Measurements from ENCODE around the gene RAB39A. TPM values are rescaled to one million over a fixed set of nuclear protein-coding genes. Genes with fewer than 3 reads are reported as not detected.

RAB39A gene
- total and polyA plus RNA-seq, 10 of the 15 experiments (the other 5 are each of a cell fraction or from before 2014, with no cell fraction given), result 0.10 to 9.2 (median 4.9) TPM

DNA sequence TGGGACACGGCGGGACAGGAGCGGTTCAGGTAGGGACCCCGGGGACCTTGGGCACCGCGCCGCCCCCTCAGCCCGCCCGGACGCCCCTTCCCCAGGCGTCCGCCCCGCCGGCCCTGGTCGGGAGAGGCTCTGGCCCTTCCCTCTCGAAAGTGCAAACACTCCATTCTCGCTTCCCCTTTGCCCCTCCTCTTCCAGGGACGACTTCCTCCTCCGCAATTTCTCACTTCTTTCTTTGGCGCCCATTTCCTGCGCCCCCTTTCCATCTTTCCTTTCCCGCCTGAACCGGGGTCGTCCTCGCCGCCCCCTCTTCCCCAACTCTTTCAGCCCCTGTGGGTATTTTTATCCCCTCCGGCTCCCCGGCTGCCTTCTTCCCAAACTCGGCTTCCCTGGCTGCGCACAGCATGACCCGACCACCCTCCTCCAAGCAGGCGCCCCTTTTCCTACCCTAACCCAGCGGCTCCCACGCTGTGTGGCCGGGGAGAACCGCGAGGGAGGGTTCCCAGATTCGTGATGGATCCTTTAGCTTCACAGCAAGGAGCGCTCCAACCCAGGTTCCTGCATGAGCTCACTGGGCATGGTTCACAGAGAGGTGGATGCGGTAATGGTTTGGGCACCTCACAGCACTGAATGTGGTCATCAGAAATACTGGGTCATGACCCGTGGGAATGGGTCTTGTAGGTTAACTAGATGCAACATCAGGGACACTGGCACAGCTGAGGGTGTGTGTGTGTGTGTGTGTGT lies 689 bp downstream of the RAB39A start (continued):
- TF ChIP-seq, protein P1, sequence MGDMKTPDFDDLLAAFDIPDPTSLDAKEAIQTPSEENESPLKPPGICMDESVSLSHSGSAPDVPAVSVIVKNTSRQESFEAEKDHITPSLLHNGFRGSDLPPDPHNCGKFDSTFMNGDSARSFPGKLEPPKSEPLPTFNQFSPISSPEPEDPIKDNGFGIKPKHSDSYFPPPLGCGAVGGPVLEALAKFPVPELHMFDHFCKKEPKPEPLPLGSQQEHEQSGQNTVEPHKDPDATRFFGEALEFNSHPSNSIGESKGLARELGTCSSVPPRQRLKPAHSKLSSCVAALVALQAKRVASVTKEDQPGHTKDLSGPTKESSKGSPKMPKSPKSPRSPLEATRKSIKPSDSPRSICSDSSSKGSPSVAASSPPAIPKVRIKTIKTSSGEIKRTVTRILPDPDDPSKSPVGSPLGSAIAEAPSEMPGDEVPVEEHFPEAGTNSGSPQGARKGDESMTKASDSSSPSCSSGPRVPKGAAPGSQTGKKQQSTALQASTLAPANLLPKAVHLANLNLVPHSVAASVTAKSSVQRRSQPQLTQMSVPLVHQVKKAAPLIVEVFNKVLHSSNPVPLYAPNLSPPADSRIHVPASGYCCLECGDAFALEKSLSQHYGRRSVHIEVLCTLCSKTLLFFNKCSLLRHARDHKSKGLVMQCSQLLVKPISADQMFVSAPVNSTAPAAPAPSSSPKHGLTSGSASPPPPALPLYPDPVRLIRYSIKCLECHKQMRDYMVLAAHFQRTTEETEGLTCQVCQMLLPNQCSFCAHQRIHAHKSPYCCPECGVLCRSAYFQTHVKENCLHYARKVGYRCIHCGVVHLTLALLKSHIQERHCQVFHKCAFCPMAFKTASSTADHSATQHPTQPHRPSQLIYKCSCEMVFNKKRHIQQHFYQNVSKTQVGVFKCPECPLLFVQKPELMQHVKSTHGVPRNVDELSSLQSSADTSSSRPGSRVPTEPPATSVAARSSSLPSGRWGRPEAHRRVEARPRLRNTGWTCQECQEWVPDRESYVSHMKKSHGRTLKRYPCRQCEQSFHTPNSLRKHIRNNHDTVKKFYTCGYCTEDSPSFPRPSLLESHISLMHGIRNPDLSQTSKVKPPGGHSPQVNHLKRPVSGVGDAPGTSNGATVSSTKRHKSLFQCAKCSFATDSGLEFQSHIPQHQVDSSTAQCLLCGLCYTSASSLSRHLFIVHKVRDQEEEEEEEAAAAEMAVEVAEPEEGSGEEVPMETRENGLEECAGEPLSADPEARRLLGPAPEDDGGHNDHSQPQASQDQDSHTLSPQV (IDR thresholded peaks at IDR 0.05), result no peak
- peak; percentile 38; the same call in 1 of the 2 replicates for TF ChIP-seq ATF7 (IDR thresholded peaks at IDR 0.05; ENCODE audit: low read depth)
- 0 out of 2 replicates have a peak, but pooled peaks have one; percentile 57 for TF ChIP-seq GATAD2B (conservative IDR thresholded peaks at IDR 0.05; ENCODE audit: low read depth)
- TF ChIP-seq, protein P2, sequence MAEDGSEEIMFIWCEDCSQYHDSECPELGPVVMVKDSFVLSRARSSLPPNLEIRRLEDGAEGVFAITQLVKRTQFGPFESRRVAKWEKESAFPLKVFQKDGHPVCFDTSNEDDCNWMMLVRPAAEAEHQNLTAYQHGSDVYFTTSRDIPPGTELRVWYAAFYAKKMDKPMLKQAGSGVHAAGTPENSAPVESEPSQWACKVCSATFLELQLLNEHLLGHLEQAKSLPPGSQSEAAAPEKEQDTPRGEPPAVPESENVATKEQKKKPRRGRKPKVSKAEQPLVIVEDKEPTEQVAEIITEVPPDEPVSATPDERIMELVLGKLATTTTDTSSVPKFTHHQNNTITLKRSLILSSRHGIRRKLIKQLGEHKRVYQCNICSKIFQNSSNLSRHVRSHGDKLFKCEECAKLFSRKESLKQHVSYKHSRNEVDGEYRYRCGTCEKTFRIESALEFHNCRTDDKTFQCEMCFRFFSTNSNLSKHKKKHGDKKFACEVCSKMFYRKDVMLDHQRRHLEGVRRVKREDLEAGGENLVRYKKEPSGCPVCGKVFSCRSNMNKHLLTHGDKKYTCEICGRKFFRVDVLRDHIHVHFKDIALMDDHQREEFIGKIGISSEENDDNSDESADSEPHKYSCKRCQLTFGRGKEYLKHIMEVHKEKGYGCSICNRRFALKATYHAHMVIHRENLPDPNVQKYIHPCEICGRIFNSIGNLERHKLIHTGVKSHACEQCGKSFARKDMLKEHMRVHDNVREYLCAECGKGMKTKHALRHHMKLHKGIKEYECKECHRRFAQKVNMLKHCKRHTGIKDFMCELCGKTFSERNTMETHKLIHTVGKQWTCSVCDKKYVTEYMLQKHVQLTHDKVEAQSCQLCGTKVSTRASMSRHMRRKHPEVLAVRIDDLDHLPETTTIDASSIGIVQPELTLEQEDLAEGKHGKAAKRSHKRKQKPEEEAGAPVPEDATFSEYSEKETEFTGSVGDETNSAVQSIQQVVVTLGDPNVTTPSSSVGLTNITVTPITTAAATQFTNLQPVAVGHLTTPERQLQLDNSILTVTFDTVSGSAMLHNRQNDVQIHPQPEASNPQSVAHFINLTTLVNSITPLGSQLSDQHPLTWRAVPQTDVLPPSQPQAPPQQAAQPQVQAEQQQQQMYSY (CRISPR knock-in tag; IDR thresholded peaks at IDR 0.05), result no peak
- no peak for TF ChIP-seq SIX5 (IDR thresholded peaks at IDR 0.05; ENCODE audit: low read depth, low read length, severe bottlenecking)
- TF ChIP-seq PAX8 (IDR thresholded peaks at IDR 0.05), result no peak
- no peak for TF ChIP-seq KDM1A (IDR thresholded peaks at IDR 0.05; ENCODE audit: borderline replicate concordance)
- TF ChIP-seq MYB (IDR thresholded peaks at IDR 0.05; ENCODE audit: borderline replicate concordance, low read depth, low read length), result no peak
- peak; percentile 6 for TF ChIP-seq MYC (IDR thresholded peaks at IDR 0.05; ENCODE audit: insufficient read depth, insufficient read length, insufficient replicate concordance, low read length, severe bottlenecking)
- TF ChIP-seq FOS (IDR thresholded peaks at IDR 0.05; ENCODE audit: borderline replicate concordance, extremely low read depth, insufficient read length), result no peak
- TF ChIP-seq, protein P3, sequence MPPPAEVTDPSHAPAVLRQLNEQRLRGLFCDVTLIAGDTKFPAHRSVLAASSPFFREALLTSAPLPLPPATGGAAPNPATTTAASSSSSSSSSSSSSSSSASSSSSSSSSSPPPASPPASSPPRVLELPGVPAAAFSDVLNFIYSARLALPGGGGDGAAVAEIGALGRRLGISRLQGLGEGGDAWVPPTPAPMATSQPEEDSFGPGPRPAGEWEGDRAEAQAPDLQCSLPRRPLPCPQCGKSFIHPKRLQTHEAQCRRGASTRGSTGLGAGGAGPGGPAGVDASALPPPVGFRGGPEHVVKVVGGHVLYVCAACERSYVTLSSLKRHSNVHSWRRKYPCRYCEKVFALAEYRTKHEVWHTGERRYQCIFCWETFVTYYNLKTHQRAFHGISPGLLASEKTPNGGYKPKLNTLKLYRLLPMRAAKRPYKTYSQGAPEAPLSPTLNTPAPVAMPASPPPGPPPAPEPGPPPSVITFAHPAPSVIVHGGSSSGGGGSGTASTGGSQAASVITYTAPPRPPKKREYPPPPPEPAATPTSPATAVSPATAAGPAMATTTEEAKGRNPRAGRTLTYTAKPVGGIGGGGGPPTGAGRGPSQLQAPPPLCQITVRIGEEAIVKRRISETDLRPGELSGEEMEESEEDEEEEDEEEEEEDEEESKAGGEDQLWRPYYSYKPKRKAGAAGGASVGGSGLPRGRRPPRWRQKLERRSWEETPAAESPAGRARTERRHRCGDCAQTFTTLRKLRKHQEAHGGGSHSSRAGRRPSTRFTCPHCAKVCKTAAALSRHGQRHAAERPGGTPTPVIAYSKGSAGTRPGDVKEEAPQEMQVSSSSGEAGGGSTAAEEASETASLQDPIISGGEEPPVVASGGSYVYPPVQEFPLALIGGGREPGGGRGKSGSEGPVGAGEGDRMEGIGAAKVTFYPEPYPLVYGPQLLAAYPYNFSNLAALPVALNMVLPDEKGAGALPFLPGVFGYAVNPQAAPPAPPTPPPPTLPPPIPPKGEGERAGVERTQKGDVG (CRISPR knock-in tag; IDR thresholded peaks at IDR 0.05), result no peak
- TF ChIP-seq EED (IDR thresholded peaks at IDR 0.05; ENCODE audit: low read depth), result peak; percentile 54
- no peak for TF ChIP-seq CHD1 (IDR thresholded peaks at IDR 0.05; ENCODE audit: low read depth, low read length)
- no peak for TF ChIP-seq RCOR1 (conservative IDR thresholded peaks at IDR 0.05; ENCODE audit: low read depth, low read length)
- TF ChIP-seq NFIC (IDR thresholded peaks at IDR 0.05; ENCODE audit: low read depth, low read length), result no peak
- no peak for TF ChIP-seq CHD2 (IDR thresholded peaks at IDR 0.05; ENCODE audit: borderline replicate concordance, low read depth, low read length)
